Glomerular visceral epithelial cell (primary cell): ENCODE measurements around the gene EMILIN3.

Experiments
- DNase-seq: peaks from one replicate; pipeline ENCODE4 v3.0.0-alpha.2; 2016; ENCODE audit errors: extremely low spot score

Gene EMILIN3

GRCh38 chr20:41392295-41392694 lies 25.7 kb upstream of the EMILIN3 start:
- no peak for DNase-seq

- DNase-seq: no peak
Observed at GRCh38 chr20:41391587-41392001, 25.0 kb upstream of the EMILIN3 start.

GRCh38 chr20:41390889-41391288 lies 24.3 kb upstream of the EMILIN3 start:
- DNase-seq: no peak

- no peak for DNase-seq
Observed at GRCh38 chr20:41387444-41387851, 20.8 kb upstream of the EMILIN3 start.

GRCh38 chr20:41386502-41387427 lies 20.1 kb upstream of the EMILIN3 start:
- no peak for DNase-seq

GRCh38 chr20:41382791-41383305 lies 16.2 kb upstream of the EMILIN3 start:
- DNase-seq: no peak

GRCh38 chr20:41380551-41381193 lies 14.1 kb upstream of the EMILIN3 start:
- DNase-seq: no peak

GRCh38 chr20:41379551-41379950 lies 12.9 kb upstream of the EMILIN3 start:
- no peak for DNase-seq

- no peak for DNase-seq
Observed at GRCh38 chr20:41377275-41377674, 10.7 kb upstream of the EMILIN3 start.

GRCh38 chr20:41376349-41376748 lies 9.7 kb upstream of the EMILIN3 start:
- DNase-seq: no peak

- no peak for DNase-seq
Observed at GRCh38 chr20:41375846-41376245, 9.2 kb upstream of the EMILIN3 start.

- DNase-seq: no peak
Observed at GRCh38 chr20:41373931-41374920, 7.6 kb upstream of the EMILIN3 start.

GRCh38 chr20:41373251-41373783 lies 6.7 kb upstream of the EMILIN3 start:
- no peak for DNase-seq

- DNase-seq: no peak
Observed at GRCh38 chr20:41371371-41371770, 4.8 kb upstream of the EMILIN3 start.

- no peak for DNase-seq
Observed at GRCh38 chr20:41370176-41370575, 3.6 kb upstream of the EMILIN3 start.

GRCh38 chr20:41369673-41370072 lies 3.1 kb upstream of the EMILIN3 start:
- DNase-seq: no peak

- no peak for DNase-seq
Observed at GRCh38 chr20:41367956-41368355, 1.3 kb upstream of the EMILIN3 start.

GRCh38 chr20:41367393-41367695 lies 726 bp upstream of the EMILIN3 start:
- no peak for DNase-seq

- DNase-seq: no peak
Observed at GRCh38 chr20:41365777-41366545, 657 bp downstream of the EMILIN3 start.

GRCh38 chr20:41364967-41365765 lies 1.5 kb downstream of the EMILIN3 start:
- no peak for DNase-seq
